Measurements from ENCODE around the gene DTX1.
"Not testable (repeated sequence)": the region's sequence is repeated elsewhere in the genome, so short reads cannot be mapped to it uniquely, and the experiment has no call there.

DTX1 gene

DNA sequence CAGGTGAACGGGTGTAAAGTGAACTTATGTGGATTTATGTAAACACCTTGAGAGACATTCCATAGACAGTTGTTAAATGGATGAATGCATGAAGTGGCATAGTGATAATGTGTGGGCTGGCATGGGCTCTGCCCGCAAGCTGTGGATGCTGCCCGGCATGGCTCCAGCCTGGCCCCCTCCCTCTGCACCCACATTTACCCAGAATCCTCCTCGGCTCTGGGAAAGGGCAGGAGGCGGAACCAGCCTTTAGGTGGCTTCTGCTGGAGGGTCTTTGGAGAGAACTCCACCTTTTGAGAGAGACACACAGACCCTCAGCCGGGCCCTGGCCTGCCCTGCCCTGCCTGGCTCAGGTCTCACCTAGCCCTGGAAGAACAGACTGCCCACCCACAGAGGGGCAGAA is 60.3 kb downstream of the DTX1 start:
- DNase-seq: peak; percentile 95

DNA sequence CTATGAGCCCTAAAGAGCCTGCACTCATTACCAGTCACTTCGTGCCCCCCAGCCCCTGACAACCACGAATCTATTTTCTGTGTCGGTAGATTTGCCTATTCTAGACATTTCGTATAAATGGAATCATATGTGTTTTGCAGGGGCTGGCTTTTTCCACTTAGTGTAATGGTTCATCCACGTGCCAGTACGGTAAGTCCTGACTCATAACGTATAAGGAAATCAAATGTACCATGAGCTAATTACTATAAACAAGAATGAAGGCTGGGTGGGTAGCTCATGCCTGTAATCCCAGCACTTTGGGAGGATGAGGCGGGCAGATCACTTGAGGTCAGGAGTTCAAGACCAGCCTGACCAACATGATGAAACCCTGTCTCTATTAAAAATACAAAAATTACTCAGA is 61.2 kb downstream of the DTX1 start:
- DNase-seq: not testable (repeated sequence)

GRCh38 chr12:113118142-113118541 is 61.6 kb downstream of the DTX1 start:
- no peak for DNase-seq

- no peak for DNase-seq
These were observed 63.6 kb downstream of the DTX1 start for GRCh38 chr12:113119980-113120669.

DNA sequence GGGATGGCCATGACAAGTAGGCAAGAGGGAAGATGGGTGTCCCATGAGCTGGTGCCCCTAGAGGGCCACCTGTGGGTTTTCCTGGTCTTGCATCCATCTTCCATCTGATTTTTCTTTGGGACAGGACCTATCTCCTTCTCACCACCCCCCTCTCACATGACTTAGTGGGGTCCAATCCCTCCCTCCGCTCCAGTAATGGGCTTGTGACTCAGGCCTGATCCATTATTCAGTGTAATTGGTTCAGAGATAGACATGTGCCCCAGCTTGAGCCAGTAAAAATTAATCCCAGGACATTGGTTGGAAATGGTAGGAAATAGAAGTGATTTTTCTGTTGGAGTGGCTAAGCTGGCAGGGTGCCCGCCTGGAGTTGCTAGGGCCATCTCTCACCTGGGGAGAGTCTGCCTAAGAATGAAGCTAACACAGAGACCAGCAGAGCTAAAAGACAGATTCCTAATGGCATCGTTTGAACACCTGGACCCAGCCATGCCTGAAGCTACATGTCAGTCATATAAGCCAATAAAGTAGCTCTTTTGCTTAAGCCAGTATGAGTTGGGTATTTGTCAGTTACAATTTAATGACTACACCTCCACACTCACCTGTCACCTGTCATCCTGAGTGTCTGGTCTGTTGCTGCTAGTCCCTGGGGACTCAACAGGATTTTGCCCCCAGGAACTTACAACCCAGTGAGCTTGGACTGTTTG is 64.3 kb downstream of the DTX1 start:
- DNase-seq: no peak

GRCh38 chr12:113127791-113128199 is 71.3 kb downstream of the DTX1 start:
- DNase-seq: no peak

DNA sequence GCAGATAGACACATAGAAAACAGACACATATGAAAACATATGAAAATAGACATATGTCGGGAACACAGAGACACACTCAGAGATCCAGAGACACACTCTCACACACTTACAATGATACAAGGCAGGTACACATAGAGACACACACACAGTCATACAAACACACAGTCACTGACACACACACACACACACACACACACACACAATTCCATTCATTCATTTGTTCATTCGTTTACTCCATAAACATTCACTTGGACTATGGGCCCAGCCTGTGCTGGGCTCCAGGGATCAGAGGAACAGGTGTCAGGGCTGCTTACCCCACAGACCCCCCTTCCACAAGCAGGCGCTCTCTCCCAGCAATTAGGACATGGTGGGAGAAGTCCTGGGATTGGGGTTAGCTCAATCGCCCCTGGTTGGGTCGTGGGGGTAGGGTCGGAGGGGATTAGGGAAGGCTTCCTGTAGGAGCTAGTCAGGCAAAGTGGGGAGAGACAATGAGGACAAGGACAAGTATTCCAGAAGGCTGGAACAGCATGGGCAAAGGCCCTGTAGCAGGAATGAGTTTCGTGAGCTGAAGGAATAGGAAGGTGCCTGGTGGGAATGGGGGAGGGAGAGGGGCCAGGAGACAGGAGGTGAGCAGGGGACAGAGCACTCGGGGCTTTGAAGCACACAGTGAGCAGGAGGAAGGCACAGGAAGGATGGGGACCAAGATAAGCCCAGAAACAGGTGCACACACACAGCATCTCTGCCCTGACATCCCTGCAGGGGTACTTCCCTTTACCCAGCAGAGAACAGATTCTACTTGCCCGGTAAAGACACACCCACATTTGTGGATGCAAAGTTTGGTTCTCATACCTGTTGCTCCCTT is 72.5 kb downstream of the DTX1 start:
- DNase-seq: no peak

DNA sequence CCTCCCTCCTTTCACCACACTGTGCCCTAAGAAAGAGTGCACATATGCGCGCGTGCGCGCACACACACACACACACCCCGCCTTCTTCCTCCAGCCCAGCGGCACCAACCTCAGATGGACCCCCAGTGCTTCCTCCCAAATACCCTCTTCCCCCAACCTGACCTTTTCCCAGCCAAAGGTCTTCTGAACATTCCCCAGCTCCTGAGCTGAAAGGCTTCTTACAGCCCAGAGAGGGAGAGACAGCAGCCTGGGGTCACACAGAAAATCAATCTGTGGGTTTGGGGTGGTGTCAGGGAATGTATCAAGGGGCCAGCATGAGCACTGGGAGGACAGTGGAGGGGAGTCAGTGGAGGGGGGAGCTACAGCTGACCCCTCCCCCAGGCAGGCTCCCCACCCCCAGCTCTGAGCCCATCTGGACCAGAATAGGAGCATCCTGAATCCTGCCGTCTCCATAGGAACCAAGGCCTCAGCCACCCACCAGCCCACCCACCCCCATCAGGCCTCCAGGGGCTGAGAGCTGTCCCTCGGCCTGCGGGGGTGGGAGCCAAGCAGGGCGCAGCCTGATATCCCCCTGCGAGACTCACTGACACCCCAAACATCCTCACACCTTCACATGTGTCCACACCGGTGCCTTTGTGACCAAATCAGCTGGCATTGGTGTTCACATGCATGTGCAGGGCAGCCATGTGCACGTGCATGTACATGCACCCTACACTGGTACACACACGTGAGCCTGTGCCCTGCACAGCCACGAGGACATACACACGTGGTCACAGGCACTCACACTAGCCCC is 73.3 kb downstream of the DTX1 start:
- no peak for DNase-seq

DNA sequence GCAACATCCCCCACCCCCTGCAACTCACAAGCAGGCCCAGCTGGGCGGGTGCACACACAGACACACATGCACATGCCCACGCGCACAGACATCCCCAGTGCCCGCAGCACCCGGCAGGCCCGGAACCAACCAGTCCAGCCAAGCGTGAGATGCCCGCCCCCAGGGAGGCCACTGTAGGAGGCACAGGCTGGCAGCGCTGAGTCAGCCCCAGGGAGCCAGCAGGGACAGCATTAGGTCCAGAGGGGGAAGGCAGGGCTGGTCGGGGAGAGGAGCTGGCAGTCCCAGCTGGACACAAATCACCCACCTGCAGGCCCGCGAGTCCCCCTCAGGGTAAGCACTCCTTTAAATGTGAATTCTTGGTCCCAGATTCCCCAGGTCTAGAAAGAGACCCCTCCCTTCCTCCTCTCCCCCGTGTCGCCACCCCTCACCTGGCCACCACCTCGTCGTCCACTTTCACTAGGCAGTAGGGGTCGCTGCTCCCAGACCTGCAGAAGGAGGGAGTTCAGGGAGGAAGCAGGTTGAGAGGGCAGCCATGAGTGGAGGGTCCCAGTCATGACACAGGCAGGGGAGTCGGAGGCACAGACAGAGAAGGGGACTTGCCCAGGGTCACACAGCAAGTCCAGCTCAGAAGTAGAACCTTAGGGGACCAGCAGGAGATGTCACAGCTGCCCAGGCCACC is 74.1 kb downstream of the DTX1 start:
- DNase-seq: no peak

- DNase-seq: no peak
These were observed 75.0 kb downstream of the DTX1 start for GRCh38 chr12:113131556-113131955.

DNA sequence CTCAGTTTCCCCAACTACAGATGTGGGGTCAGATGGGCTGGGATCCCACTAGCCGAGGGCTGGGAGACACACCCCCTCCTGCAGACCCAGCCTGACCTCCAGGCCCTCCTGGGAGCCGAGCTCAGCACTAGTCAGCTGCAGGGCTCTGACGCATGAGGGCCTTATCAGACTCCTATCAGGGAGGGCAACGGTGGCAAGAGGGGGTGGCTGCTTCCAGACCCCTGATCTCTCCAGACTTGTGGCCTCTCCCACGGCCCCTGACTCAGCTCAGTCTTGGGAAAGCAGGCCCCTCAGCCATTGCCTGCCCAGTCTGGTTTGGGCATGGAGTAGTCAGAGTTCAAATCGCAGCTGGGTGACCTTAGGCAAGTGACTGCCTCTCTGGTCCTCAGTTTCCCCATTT is 76.5 kb downstream of the DTX1 start:
- no peak for DNase-seq

GRCh38 chr12:113133666-113134065 is 77.1 kb downstream of the DTX1 start:
- no peak for DNase-seq

DNA sequence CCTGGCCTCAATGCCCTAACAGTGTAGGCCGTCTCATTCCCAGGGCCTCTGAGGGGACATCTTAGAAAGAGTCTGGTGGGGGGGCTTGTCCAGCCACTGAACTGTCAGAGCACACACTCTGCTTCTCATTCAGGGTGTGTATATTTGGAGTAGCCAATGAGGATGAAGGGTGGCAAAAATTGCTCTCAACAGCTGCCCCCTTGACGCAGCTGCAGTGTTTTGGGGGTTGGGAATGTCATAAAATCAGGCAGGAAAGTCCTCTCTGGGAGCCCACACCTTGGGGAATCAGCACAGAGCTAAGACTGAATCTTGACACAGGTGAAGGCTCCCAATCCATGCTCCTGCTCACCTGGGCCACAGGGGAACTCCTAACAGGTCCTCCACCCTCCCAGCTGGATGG is 77.5 kb downstream of the DTX1 start:
- no peak for DNase-seq

- peak; percentile 74 for DNase-seq
These were observed 78.0 kb downstream of the DTX1 start for GRCh38 chr12:113134521-113134951.

DNA sequence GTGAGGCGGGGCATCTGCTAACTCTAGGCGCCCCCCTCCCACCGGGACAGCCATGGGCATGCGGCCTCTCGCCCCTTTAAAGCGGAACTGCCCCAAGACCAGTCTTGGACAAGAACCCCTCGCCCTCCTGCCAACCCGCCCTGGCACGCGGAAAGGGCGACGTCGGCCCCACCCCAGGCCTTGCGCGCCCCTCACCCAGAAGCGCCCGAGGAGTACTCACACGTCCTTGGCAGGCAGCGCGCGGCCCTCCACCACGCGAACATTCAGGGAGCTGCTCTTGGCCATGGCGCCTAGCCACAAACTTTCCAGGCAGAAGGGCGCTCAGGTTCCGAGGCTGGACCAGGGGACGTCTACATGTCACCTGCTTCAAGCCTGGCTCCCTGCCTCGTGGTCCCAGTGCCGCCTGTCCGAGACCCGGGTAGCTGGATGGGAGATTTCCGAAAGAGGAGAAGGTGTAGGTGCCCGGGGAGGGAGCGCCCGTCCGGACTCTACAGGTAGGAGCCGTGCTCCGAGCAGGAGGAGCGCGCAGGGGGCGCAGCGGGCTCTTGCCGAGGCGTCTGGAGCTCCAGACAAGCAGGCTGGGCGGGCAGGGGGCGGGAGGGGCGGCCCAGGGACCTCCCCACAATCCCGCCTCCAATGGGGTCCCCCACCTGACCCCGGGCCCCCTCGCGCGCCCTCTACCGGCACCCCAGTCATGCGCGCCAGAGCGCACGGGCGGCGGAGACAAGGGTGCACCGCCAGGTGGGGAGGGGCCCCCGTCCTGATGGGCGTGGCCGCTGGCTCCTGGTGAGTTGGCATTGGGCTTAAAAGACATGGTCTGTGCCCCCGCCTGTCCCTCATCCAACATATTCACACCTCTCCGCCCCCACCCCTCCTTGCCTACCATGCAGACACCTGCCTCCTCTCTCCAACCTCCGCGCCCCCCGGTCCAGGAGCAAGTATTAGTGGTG is 78.9 kb downstream of the DTX1 start, which contains the start of gene RASAL1:
RASAL1 (minus strand) TSS at position 584 of the 950 bp plus-strand sequence; CDS start at position 285, 299 bp downstream.
- peak; percentile 71 for DNase-seq

DNA sequence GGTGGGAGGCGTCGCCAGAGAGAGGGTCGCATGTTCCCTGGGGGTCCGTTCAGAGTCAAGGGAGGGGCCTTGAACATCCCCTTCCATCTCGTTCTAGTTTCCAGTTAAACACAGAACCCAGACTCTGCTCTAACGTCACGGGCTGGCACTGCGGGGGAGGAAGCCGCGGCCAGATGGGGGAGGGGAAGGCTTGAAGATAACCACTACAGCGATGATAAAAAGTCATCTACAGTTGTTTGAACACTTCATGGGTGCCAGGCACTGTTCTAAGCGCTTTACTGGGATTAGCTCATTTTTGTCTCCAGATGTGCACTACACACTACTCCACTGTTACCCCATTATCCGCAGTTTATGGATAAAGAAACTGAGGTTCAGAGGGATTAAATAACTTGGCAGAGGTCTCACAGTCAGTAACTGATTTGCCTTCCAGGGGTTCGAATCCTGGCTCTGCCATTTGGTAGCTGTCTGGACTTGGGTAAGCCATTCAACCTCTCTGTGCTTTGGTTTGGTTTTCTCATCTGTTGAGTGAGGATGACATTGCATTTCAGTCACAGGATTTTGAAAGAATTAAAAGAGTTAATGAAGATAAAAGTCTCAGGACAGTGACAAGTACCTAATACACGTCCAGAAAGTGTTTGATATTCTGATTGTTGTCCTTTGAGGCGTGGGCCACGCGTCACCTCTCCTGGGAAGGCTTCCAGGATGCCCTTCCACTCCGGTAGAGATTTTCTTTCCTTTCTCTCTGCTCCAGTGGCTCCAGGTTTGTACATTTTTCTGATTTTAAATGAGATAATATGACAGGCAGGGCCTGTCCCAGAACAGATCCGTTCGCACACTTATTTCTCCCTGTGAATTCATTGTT is 79.8 kb downstream of the DTX1 start:
- DNase-seq: no peak

- no peak for DNase-seq
These were observed 80.5 kb downstream of the DTX1 start for GRCh38 chr12:113136990-113137511.

- DNase-seq: no peak
These were observed 81.6 kb downstream of the DTX1 start for GRCh38 chr12:113137861-113138783.
